GM12865 (cell line): ENCODE data around the gene E2F6.

ENCODE experiments used
- DNase-seq: peaks from one replicate; pipeline ENCODE4 v3.0.0; 2010; ENCODE audit warnings: low read depth
- H3K4me3 ChIP-seq: 2 replicates; pipeline ENCODE4 v1.5.1; 2011; ENCODE audit warnings: mild to moderate bottlenecking, low read depth, low read length, control low read depth
- CTCF ChIP-seq: IDR thresholded peaks from 2 replicates; pipeline ENCODE4 v1.5.1; 2011; ENCODE audit warnings: low read length, control low read depth, low read depth, inconsistent platforms; ENCODE audit not compliant: insufficient read depth; ENCODE audit errors: missing control alignments

E2F6 gene

GRCh38 chr2:11465485-11466306 lies at the start of gene E2F6:
Gene E2F6, minus strand, starts transcription at chr2:11466161. Its CDS starts 282 bp downstream, at chr2:11465879.
- peak; percentile 89 for DNase-seq
- TF ChIP-seq CTCF = no peak
- peak within 1 kb of the TSS; percentile 93 for H3K4me3 ChIP-seq

- TF ChIP-seq CTCF = no peak
These were observed 49.6 kb upstream of the E2F6 start for GRCh38 chr2:11515490-11515981.

GRCh38 chr2:11514904-11515303 lies 48.9 kb upstream of the E2F6 start:
- DNase-seq = no peak
- no peak for TF ChIP-seq CTCF
- no peak overlapping the region for H3K4me3 ChIP-seq

More at GRCh38 chr2:11515490-11515981, 49.6 kb upstream of the E2F6 start:
- no peak overlapping the region for H3K4me3 ChIP-seq
- DNase-seq = no peak

- DNase-seq = no peak
- no peak overlapping the region for H3K4me3 ChIP-seq
- TF ChIP-seq CTCF = no peak
These were observed 48.2 kb upstream of the E2F6 start for GRCh38 chr2:11514081-11514730.

GRCh38 chr2:11513319-11513718 lies 47.4 kb upstream of the E2F6 start:
- no peak for TF ChIP-seq CTCF
- DNase-seq = no peak
- H3K4me3 ChIP-seq = no peak overlapping the region

GRCh38 chr2:11512431-11512830 lies 46.5 kb upstream of the E2F6 start:
- TF ChIP-seq CTCF = no peak
- no peak overlapping the region for H3K4me3 ChIP-seq
- no peak for DNase-seq
